Trophoblast cell (in vitro differentiated cells and primary cell): ENCODE measurements around the gene PITRM1.

ENCODE experiments used
- DNase-seq, 2 donors: peaks; one replicate each; pipeline ENCODE4 v3.0.0-alpha.2; 2016
- H2AFZ ChIP-seq: 2 replicates; pipeline ENCODE4 v1.6.1; 2013; ENCODE audit warnings: low read length, moderate library complexity, mild to moderate bottlenecking; ENCODE audit not compliant: insufficient read depth, poor library complexity
- H2AK5ac ChIP-seq: 2 replicates; pipeline ENCODE4 v1.6.1; 2013; ENCODE audit warnings: mild to moderate bottlenecking, low read length
- H2BK120ac ChIP-seq: 2 replicates; pipeline ENCODE4 v1.6.1; 2013; ENCODE audit warnings: low read length, mild to moderate bottlenecking, moderate library complexity; ENCODE audit not compliant: insufficient read depth, poor library complexity
- H2BK12ac ChIP-seq: 2 replicates; pipeline ENCODE4 v1.6.1; 2013; ENCODE audit warnings: mild to moderate bottlenecking, low read length, moderate library complexity
- H2BK5ac ChIP-seq: 2 replicates; pipeline ENCODE4 v1.6.1; 2013; ENCODE audit warnings: low read length, low read depth, moderate library complexity, mild to moderate bottlenecking; ENCODE audit not compliant: poor library complexity
- H3K14ac ChIP-seq: 2 replicates; pipeline ENCODE4 v1.6.1; 2013; ENCODE audit warnings: mild to moderate bottlenecking, low read length
- H3K18ac ChIP-seq: 2 replicates; pipeline ENCODE4 v1.6.1; 2013; ENCODE audit warnings: mild to moderate bottlenecking, low read length
- H3K23ac ChIP-seq: 2 replicates; pipeline ENCODE4 v1.6.1; 2013; ENCODE audit warnings: low read length
- H3K27ac ChIP-seq: 2 replicates; pipeline ENCODE4 v1.5.1; 2013; ENCODE audit warnings: low read depth, mild to moderate bottlenecking, inconsistent platforms, low read length, moderate library complexity
- H3K27me3 ChIP-seq: 2 replicates; pipeline ENCODE4 v1.6.1; 2013; ENCODE audit warnings: inconsistent platforms, mild to moderate bottlenecking, low read length, moderate library complexity; ENCODE audit not compliant: insufficient read depth
- H3K36me3 ChIP-seq, 2 experiments: 1 replicate in 1 of 2; 2 replicates in 1 of 2; pipeline ENCODE4 v1.6.1; 2013; ENCODE audit warnings: low read length in 2 of 2, mild to moderate bottlenecking in 2 of 2, moderate library complexity in 1 of 2; ENCODE audit not compliant: insufficient read depth in 2 of 2, control insufficient read depth in 1 of 2
- H3K4ac ChIP-seq: 2 replicates; pipeline ENCODE4 v1.6.1; 2013; ENCODE audit warnings: low read depth, mild to moderate bottlenecking, low read length, moderate library complexity
- H3K4me1 ChIP-seq, 2 experiments: 1 replicate in 1 of 2; 2 replicates in 1 of 2; pipeline ENCODE4 v1.6.1; 2013; ENCODE audit warnings: low read length in 2 of 2, mild to moderate bottlenecking in 2 of 2, moderate library complexity in 1 of 2; ENCODE audit not compliant: insufficient read depth in 2 of 2, control insufficient read depth in 1 of 2
- H3K4me2 ChIP-seq: 2 replicates; pipeline ENCODE4 v1.6.1; 2013; ENCODE audit warnings: inconsistent platforms, mild to moderate bottlenecking, low read length, moderate library complexity
- H3K4me3 ChIP-seq: 2 replicates; pipeline ENCODE4 v1.5.1; 2013; ENCODE audit warnings: mild to moderate bottlenecking, low read depth, low read length, inconsistent platforms
- H3K79me1 ChIP-seq: one replicate; pipeline ENCODE4 v1.6.1; 2013; ENCODE audit warnings: low read length
- H3K79me2 ChIP-seq: 2 replicates; pipeline ENCODE4 v1.6.1; 2013; ENCODE audit warnings: low read length, mild to moderate bottlenecking; ENCODE audit not compliant: control insufficient read depth, insufficient read depth, poor library complexity
- H3K9ac ChIP-seq: 2 replicates; pipeline ENCODE4 v1.6.1; 2013; ENCODE audit warnings: mild to moderate bottlenecking, low read length
- H3K9me3 ChIP-seq: 2 replicates; pipeline ENCODE4 v1.6.1; 2013; ENCODE audit warnings: low read depth, mild to moderate bottlenecking, control low read depth, inconsistent platforms, low read length; ENCODE audit not compliant: insufficient read depth
- H4K12ac ChIP-seq: 2 replicates; pipeline ENCODE4 v1.6.1; 2013; ENCODE audit warnings: low read depth, mild to moderate bottlenecking, low read length, moderate library complexity
- H4K8ac ChIP-seq: 2 replicates; pipeline ENCODE4 v1.6.1; 2013; ENCODE audit warnings: low read depth, mild to moderate bottlenecking, low read length, moderate library complexity
- H4K91ac ChIP-seq: one replicate; pipeline ENCODE4 v1.6.1; 2013; ENCODE audit warnings: low read depth, mild to moderate bottlenecking, low read length, moderate library complexity
- WGBS: extraction: QIAGEN DNeasy Blood & Tissue Kit; methylation state at CpG from one replicate; pipeline ENCODE4 v1.1.7; 2013; ENCODE audit warnings: missing lambda C conversion rate; ENCODE audit not compliant: insufficient read length, insufficient coverage; ENCODE audit errors: extremely low coverage; 5-methylcytosine and 5-hydroxymethylcytosine counted together

Gene PITRM1

DNA sequence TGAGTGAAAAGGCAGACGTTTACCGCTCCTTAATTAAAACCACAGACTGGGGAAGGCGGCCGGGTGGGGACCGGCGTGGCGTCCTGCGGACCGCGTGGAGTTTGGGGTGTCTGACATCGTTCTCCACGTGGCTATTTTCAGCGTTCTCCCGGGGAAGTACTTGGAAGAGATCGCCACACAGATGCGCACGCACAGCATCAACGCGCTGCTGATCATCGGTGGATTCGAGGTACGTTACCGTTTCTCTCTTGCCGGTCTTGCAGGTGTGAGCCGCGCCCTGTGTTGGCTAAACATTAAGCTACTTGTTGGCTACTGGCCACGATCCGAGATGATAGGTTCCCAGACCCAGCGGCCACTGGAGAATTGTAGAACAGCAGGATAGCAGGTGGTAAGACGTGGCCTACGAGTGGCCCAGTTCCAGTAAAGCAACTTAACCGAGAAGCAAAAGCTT is 53.9 kb downstream of the PITRM1 start:
- H3K9me3 ChIP-seq, result no peaks in the 10 kb centered on the region
- H3K79me2 ChIP-seq, result no peaks in the 10 kb centered on the region
- no CpG with 5 or more reads among the region's 32 CpGs for WGBS
- no peak overlapping the region for H3K9ac ChIP-seq
- H3K4me2 ChIP-seq, result no peak overlapping the region
- H3K23ac ChIP-seq, result no peak overlapping the region
- no peak for DNase-seq
- no peak overlapping the region for H3K4ac ChIP-seq
- no peak overlapping the region for H2BK5ac ChIP-seq
- no peak overlapping the region for H4K91ac ChIP-seq
- H2BK120ac ChIP-seq, result no peak overlapping the region
- H3K79me1 ChIP-seq, result no peaks in the 10 kb centered on the region
- no peak overlapping the region for H3K4me3 ChIP-seq
- H3K4me1 ChIP-seq, result no peaks in the 10 kb centered on the region
- H3K18ac ChIP-seq, result peak overlapping the region; percentile 22
- H4K8ac ChIP-seq, result no peak overlapping the region
- H2BK12ac ChIP-seq, result no peak overlapping the region
- H3K14ac ChIP-seq, result no peak overlapping the region
- no peak overlapping the region for H4K12ac ChIP-seq
- peaks cover 72 to 73% of the 10 kb centered on the region in 2 experiments for H3K36me3 ChIP-seq
- H3K27ac ChIP-seq, result no peak overlapping the region
- no peaks in the 10 kb centered on the region for H3K27me3 ChIP-seq
- no peak overlapping the region for H2AFZ ChIP-seq
- H2AK5ac ChIP-seq, result no peak overlapping the region

DNA sequence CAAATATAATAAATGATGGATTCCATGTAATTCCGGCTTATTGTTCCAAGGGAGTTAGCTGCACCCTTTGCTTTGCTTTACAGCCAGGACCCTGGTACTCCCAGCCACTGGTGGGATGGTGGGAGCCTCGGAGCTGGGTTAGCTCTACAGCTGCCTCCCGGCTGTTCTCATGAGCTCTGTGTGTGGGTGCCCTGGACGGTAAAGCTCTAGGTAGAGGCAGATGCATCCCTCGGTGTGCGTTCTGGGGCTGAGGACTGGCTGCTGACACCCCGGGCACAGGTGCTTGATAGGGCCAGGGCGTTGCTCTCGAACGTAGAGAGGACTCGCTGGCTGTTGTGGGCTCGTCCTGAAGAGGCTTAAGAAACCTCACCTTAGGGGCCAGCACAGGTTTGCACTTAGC is 55.1 kb downstream of the PITRM1 start:
- Histone ChIP-seq H2AFZ (no peak overlapping the region), H3K4me2 (no peak overlapping the region), H3K4ac (no peak overlapping the region), H3K79me1 (no peaks in the 10 kb centered on the region), H4K8ac (no peak overlapping the region), H3K4me3 (no peak overlapping the region), H2BK12ac (no peak overlapping the region), H2BK120ac (no peak overlapping the region), H3K27ac (no peak overlapping the region), H3K14ac (no peak overlapping the region), H3K9ac (no peak overlapping the region), H4K12ac (no peak overlapping the region), H3K9me3 (no peaks in the 10 kb centered on the region), H3K18ac (no peak overlapping the region), H2AK5ac (no peak overlapping the region), H3K23ac (no peak overlapping the region), H3K4me1 (no peaks in the 10 kb centered on the region), H3K79me2 (no peaks in the 10 kb centered on the region), H3K36me3 (peaks cover 72 to 73% of the 10 kb centered on the region in 2 experiments), H3K27me3 (no peaks in the 10 kb centered on the region), H2BK5ac (no peak overlapping the region), H4K91ac (no peak overlapping the region)
- WGBS, result no CpG with 5 or more reads among the region's 12 CpGs
- no peak for DNase-seq

DNA sequence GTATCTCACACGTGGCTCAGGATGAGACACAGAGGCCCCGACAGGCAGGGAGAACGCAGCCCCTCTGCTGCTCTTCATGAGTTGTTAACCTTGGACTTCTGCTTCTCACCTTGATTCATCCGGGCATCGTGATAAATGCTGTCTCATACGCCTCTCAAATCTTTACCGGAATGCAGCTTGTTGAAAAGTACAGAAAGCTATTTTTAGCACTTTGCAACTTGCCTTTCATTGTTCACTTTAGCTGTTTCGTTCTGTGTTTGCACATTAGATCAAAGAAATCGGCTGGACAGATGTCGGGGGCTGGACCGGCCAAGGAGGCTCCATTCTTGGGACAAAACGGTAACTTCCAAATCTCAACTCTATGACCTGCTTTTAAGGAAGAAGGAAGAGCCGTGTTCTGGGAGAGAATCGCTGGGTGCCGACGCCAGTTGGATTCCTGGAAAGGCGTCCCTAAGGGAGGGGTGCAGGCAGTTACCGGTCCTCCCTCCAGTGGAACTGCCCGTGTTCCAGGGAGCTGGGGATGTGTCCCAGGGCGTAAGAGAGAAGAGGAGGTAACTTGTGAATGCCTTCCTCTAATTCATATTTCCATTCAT is 56.0 kb downstream of the PITRM1 start:
- Histone ChIP-seq H2AFZ (no peak overlapping the region), H3K27me3 (no peaks in the 10 kb centered on the region), H2AK5ac (no peak overlapping the region), H2BK120ac (no peak overlapping the region), H3K9ac (no peak overlapping the region), H3K4ac (no peak overlapping the region), H3K9me3 (no peaks in the 10 kb centered on the region), H3K23ac (no peak overlapping the region), H4K8ac (no peak overlapping the region), H3K79me1 (no peaks in the 10 kb centered on the region), H3K27ac (no peak overlapping the region), H3K4me3 (no peak overlapping the region), H4K12ac (no peak overlapping the region), H3K4me1 (no peaks in the 10 kb centered on the region), H2BK5ac (no peak overlapping the region), H3K14ac (no peak overlapping the region), H3K4me2 (no peak overlapping the region), H3K79me2 (no peaks in the 10 kb centered on the region), H4K91ac (no peak overlapping the region), H2BK12ac (no peak overlapping the region), H3K36me3 (peaks cover 72 to 75% of the 10 kb centered on the region in 2 experiments), H3K18ac (no peak overlapping the region)
- no peak for DNase-seq
- no CpG with 5 or more reads among the region's 20 CpGs for WGBS

DNA sequence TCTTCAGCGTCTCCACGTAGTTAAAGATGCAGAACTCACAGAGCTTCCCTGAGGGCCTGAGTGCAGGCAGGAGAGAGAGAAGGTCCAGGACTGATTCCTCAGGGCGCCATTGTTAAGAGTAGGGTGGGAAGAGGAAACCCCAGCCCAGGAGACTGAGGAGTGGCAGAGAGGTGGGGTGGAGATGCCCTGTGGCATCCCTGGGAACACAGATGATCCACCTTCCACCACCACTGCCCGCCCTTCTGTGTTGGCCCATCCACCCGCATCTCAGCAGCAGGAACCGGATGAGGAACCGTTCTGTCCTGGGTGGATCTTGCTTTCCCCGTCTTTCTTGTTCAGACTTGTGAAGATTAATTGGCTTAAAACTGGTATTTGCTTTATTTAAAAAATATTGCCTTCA is 56.9 kb downstream of the PITRM1 start:
- Histone ChIP-seq H4K8ac (no peak overlapping the region), H3K9me3 (peaks cover 2% of the 10 kb centered on the region), H3K4me3 (no peak overlapping the region), H3K27me3 (no peaks in the 10 kb centered on the region), H2BK12ac (no peak overlapping the region), H3K23ac (no peak overlapping the region), H3K36me3 (peaks cover 76 to 85% of the 10 kb centered on the region in 2 experiments), H3K27ac (no peak overlapping the region), H3K18ac (no peak overlapping the region), H3K9ac (no peak overlapping the region), H3K4me2 (no peak overlapping the region), H2BK120ac (no peak overlapping the region), H3K79me1 (no peaks in the 10 kb centered on the region), H2BK5ac (no peak overlapping the region), H2AK5ac (no peak overlapping the region), H2AFZ (no peak overlapping the region), H3K4me1 (no peaks in the 10 kb centered on the region), H3K4ac (no peak overlapping the region), H4K12ac (no peak overlapping the region), H3K14ac (no peak overlapping the region), H4K91ac (no peak overlapping the region), H3K79me2 (no peaks in the 10 kb centered on the region)
- no peak for DNase-seq
- no CpG with 5 or more reads among the region's 8 CpGs for WGBS
